HG03175 (cell line): ENCODE measurements around the gene CNTLN.
"Not testable (repeated sequence)": the region's sequence is repeated elsewhere in the genome, so short reads cannot be mapped to it uniquely, and the experiment has no call there.

Experiments used
- ATAC-seq: cut with Tn5 transposase; IDR thresholded peaks from one replicate; pipeline ENCODE4 v1.9.1; 2021; ENCODE audit warnings: mild to moderate bottlenecking, moderate library complexity; ENCODE audit not compliant: unreplicated experiment

Gene CNTLN

GRCh38 chr9:17185481-17186029, 50.7 kb downstream of the CNTLN start:
- ATAC-seq = no peak

- no peak for ATAC-seq
These were observed 56.2 kb downstream of the CNTLN start for GRCh38 chr9:17191082-17191481.

- ATAC-seq = no peak
These were observed 69.8 kb downstream of the CNTLN start for GRCh38 chr9:17204611-17205152.

- ATAC-seq = no peak
These were observed 81.2 kb downstream of the CNTLN start for GRCh38 chr9:17216011-17216410.

GRCh38 chr9:17216646-17217045, 81.8 kb downstream of the CNTLN start:
- ATAC-seq = no peak

GRCh38 chr9:17217272-17217671, 82.4 kb downstream of the CNTLN start:
- no peak for ATAC-seq

GRCh38 chr9:17219261-17219660, 84.4 kb downstream of the CNTLN start:
- ATAC-seq = no peak

GRCh38 chr9:17222932-17223331, 88.1 kb downstream of the CNTLN start:
- no peak for ATAC-seq

GRCh38 chr9:17225407-17225806, 90.6 kb downstream of the CNTLN start:
- ATAC-seq = no peak

GRCh38 chr9:17229945-17230560, 95.2 kb downstream of the CNTLN start:
- no peak for ATAC-seq

GRCh38 chr9:17230646-17231045, 95.8 kb downstream of the CNTLN start:
- no peak for ATAC-seq

- no peak for ATAC-seq
These were observed 101.3 kb downstream of the CNTLN start for GRCh38 chr9:17236147-17236546.

- no peak for ATAC-seq
These were observed 111.9 kb downstream of the CNTLN start for GRCh38 chr9:17246770-17247169.

- no peak for ATAC-seq
These were observed 116.3 kb downstream of the CNTLN start for GRCh38 chr9:17251100-17251499.

- not testable (repeated sequence) for ATAC-seq
These were observed 133.8 kb downstream of the CNTLN start for GRCh38 chr9:17268531-17269188.

- ATAC-seq = no peak
These were observed 135.0 kb downstream of the CNTLN start for GRCh38 chr9:17269799-17270198.

- ATAC-seq = no peak
These were observed 137.7 kb downstream of the CNTLN start for GRCh38 chr9:17272536-17272935.

GRCh38 chr9:17280350-17281012, 145.6 kb downstream of the CNTLN start:
- ATAC-seq = no peak

- not testable (repeated sequence) for ATAC-seq
These were observed 155.8 kb downstream of the CNTLN start for GRCh38 chr9:17290673-17291072.

- no peak for ATAC-seq
These were observed 156.9 kb downstream of the CNTLN start for GRCh38 chr9:17291766-17292165.

GRCh38 chr9:17293685-17294084, 158.8 kb downstream of the CNTLN start:
- no peak for ATAC-seq
